Measurements from ENCODE around the gene PRND. TPM values are rescaled to one million over a fixed set of nuclear protein-coding genes. Genes with fewer than 3 reads are reported as not detected.

PRND gene
- total RNA-seq, 1 donor from 2014 or later = not detected

GRCh38 chr20:4730780-4731179 is 9.1 kb downstream of the PRND start:
- Mint-ChIP-seq H3K27me3 (ENCODE audit: low read depth) (peaks cover 38% of the 10 kb centered on the region), H3K4me3 (ENCODE audit: unreplicated experiment) (no peak overlapping the region), H3K4me1 (ENCODE audit: low read depth) (no peaks in the 10 kb centered on the region), H3K9me3 (ENCODE audit: low read depth) (no peaks in the 10 kb centered on the region), H3K27ac (ENCODE audit: unreplicated experiment) (no peak overlapping the region), H3K36me3 (ENCODE audit: low read depth) (no peaks in the 10 kb centered on the region)
- TF ChIP-seq CTCF (IDR thresholded peaks at IDR 0.05) = no peak
- DNase-seq (ENCODE audit: low spot score) = no peak

GRCh38 chr20:4736875-4737274 is 15.2 kb downstream of the PRND start:
- Mint-ChIP-seq H3K36me3 (ENCODE audit: low read depth) (no peaks in the 10 kb centered on the region), H3K27ac (ENCODE audit: unreplicated experiment) (no peak overlapping the region), H3K27me3 (ENCODE audit: low read depth) (peaks cover 35% of the 10 kb centered on the region), H3K4me3 (ENCODE audit: unreplicated experiment) (no peak overlapping the region), H3K9me3 (ENCODE audit: low read depth) (no peaks in the 10 kb centered on the region), H3K4me1 (ENCODE audit: low read depth) (no peaks in the 10 kb centered on the region)
- no peak for TF ChIP-seq CTCF (IDR thresholded peaks at IDR 0.05)
- DNase-seq (ENCODE audit: low spot score) = no peak

- TF ChIP-seq CTCF (IDR thresholded peaks at IDR 0.05) = no peak
- Mint-ChIP-seq H3K4me3 (ENCODE audit: unreplicated experiment) (no peak overlapping the region), H3K9me3 (ENCODE audit: low read depth) (no peaks in the 10 kb centered on the region), H3K4me1 (ENCODE audit: low read depth) (no peaks in the 10 kb centered on the region), H3K27ac (ENCODE audit: unreplicated experiment) (no peak overlapping the region), H3K27me3 (ENCODE audit: low read depth) (peaks cover 26% of the 10 kb centered on the region), H3K36me3 (ENCODE audit: low read depth) (no peaks in the 10 kb centered on the region)
- no peak for DNase-seq (ENCODE audit: low spot score)
Observed at GRCh38 chr20:4737857-4738627, 16.3 kb downstream of the PRND start.

GRCh38 chr20:4740774-4741431 is 19.2 kb downstream of the PRND start:
- Mint-ChIP-seq H3K27ac (ENCODE audit: unreplicated experiment) (no peak overlapping the region), H3K4me1 (ENCODE audit: low read depth) (no peaks in the 10 kb centered on the region), H3K36me3 (ENCODE audit: low read depth) (no peaks in the 10 kb centered on the region), H3K27me3 (ENCODE audit: low read depth) (peaks cover 24% of the 10 kb centered on the region), H3K9me3 (ENCODE audit: low read depth) (no peaks in the 10 kb centered on the region), H3K4me3 (ENCODE audit: unreplicated experiment) (no peak overlapping the region)
- peak; percentile 88 for TF ChIP-seq CTCF (IDR thresholded peaks at IDR 0.05)
- DNase-seq (ENCODE audit: low spot score) = no peak

GRCh38 chr20:4748847-4749246 is 27.1 kb downstream of the PRND start:
- no peak overlapping the region for H3K4me3 Mint-ChIP-seq (ENCODE audit: unreplicated experiment)
- H3K27ac Mint-ChIP-seq (ENCODE audit: unreplicated experiment) = no peak overlapping the region
- no peak for TF ChIP-seq CTCF (IDR thresholded peaks at IDR 0.05)

More at GRCh38 chr20:4748847-4749246, 27.1 kb downstream of the PRND start:
- H3K9me3 Mint-ChIP-seq (ENCODE audit: low read depth) = peaks cover 7% of the 10 kb centered on the region
- DNase-seq (ENCODE audit: low spot score) = no peak
- H3K4me1 Mint-ChIP-seq (ENCODE audit: low read depth) = no peaks in the 10 kb centered on the region
- peaks cover 51% of the 10 kb centered on the region for H3K27me3 Mint-ChIP-seq (ENCODE audit: low read depth)
- peaks cover 8% of the 10 kb centered on the region for H3K36me3 Mint-ChIP-seq (ENCODE audit: low read depth)

All from chondrocyte (in vitro differentiated cells).